Right ventricle myocardium inferior (tissue), 1 donor: ENCODE results near the gene MRPS18A. TPM values are rescaled to one million over a fixed set of nuclear protein-coding genes. Genes with fewer than 3 reads are reported as not detected.
A peak's percentile ranks its signal among the peaks of the same experiment; 100 is the strongest.

Source experiments
- ATAC-seq: fragments of 200-7000 bp; cut with Tn5 transposase; one replicate; pipeline ENCODE4 v1.9.1; 2020; ENCODE audit warnings: mild to moderate bottlenecking, moderate library complexity
- DNase-seq: peaks from one replicate; pipeline ENCODE4 v3.0.0; 2021; ENCODE audit errors: missing footprints
- intact Hi-C: fragments of 100-400 bp; cut with DNase I; formaldehyde crosslinking; loops from one replicate; pipeline ENCODE4 v1.11.0; 2022
- long read RNA-seq: library from polyadenylated mRNA; unstranded; transcript quantifications from one replicate; pipeline ENCODE4 v2.0.0, GENCODE V29; 2021
- total RNA-seq: library from RNA; stranded (reverse); fragmentation: NEBNext Ultra II Directional; extraction: Animal tissue kit (Norgen Biotek cat#: 25700); gene quantifications from one replicate; pipeline ENCODE4 v1.2.1, GENCODE V29; 2021
- donor health status: DM: no; HTN: yes; CAD: no; lungs with severe emphysema.

MRPS18A gene
- 43.1 TPM for total RNA-seq
- long read RNA-seq, transcript MRPS18A-202 (6 exons, 1,062 nt): major isoform, 21 of 23 reads
- long read RNA-seq, partial matches to known transcripts: 1 of 23 reads
- long read RNA-seq, other reads (novel, unspliced or antisense): 1 of 23 reads

DNA sequence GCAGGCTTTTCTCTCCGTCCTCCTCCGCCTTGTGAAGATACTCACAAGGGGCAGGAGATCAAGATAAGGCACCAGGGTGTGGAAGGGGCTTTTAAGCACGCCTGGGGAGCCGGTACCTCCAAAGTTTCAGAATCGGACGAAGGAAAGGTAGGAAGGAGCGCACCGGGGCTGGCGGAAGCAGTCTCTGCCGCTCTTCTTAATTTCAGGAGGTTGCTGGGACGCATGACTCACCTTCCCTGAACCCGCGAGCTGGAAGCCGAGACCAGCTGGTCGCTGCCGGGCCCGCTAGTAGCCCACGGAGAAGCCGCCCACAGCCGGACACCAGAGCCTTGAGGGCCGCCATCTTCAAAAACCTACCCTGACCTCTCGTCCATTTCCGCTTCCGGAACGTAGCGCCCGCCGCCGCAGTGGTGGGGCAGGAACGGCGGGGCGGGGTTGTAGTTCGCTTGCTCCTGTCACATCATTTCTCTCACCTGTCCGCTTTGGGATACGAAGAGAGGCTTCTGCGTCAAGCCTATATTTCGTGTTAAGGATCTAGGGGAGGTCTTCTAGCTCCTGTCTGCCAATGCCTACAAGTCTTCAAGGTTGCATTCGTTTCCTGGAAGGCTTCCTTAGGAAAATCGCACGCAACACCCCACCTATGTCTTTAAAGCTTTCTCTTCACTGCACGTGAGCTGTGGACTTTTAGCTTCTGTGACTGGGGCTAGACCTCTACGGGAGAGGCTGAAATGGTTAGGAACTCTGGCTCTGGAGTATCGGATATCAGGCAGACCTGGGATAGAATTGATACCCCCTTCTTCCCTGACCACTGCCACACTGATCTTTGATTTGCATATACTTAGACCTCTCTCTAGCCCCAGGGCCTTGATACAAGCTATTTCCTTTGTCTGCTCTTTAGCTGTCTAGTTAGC, at the start of gene MRPS18A:
Gene MRPS18A (minus strand): TSS at position 355 of the 911 bp plus-strand sequence. CDS start 12 bp downstream, at position 343.
- DNase-seq (peak; percentile 94), ATAC-seq (peak; percentile 93)
- intact Hi-C loops: loop anchor here (2.0 kb wide), 1 partner anchor 31 kb away; no protein-coding TSS in a partner anchor

DNA sequence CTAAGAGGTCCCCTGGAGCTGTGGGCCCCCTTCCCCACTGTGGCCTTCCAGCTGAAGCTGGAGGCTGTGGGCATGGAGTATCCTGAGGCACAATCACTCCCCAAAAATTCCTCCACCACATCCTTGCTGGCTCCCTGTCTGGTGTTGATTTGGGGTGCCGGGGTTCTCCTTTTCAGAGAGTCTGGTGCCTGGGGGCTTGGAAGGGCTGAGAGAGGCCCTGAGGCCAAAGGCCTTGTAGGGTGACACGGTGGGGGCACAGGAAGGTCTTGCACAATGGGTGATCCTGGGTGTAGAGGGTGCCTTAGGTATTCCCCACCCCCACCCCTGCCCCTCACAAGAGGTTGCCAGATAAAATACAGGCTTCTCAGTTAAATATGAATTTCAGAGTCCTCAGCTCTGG, 49.3 kb upstream of the MRPS18A start:
- DNase-seq (no peak), ATAC-seq (no peak)
- intact Hi-C loops: no loop called here

DNA sequence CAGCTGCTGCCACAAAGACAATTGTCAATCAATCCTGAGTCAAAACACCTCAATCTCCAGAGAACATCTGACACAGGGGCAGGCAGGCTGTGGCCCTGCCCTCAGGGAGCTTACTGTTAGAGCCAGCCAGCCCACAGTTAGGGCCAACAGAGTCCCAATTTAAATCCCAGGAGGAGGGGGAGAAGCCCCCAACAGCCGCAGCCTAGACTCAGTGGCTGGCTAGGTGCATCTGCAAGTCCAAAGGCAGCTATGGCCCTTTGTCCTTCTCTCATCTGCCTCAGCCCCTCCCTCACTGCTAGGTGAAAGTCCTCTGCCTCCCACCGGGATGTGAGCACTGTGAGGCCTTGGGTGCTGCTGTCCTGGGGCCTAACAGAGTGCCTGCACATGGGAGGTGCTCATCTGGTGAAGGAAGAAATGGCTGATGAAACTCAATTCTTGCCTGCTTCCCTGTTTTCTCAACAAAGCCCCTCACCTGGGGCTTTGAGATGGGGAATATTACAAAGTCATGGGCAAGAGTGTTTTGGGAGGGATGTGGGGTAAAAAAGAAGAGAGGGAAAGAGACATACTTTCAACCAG, 48.7 kb upstream of the MRPS18A start:
- intact Hi-C loops: no loop called here
- no peak for ATAC-seq
- no peak for DNase-seq

DNA sequence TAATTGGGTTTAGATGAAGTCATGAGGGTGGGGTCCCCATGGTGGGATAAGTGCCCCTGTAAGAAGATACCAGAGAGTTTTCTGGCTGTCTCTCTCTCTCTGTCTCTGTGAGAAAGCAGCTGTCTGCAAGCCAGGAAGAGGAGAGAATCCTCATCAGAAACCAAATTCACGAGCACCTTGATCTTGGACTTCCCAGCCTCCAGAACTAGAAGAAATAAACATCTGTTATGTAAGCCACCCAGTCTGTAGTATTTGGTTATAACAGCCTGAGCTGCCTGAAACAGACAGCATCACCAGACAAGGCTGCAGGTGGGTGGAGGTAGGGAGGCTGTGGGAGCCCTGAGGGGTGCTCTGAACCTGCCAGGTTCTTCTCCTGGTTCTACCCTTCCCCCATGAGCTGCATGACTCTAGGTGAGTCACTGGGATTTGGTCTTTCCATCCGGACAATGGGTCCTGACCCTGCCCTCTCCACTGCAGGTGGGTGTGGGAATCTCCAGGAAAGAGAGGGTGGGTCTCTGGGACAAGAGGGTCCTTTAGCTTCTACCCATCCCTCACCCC, 48.1 kb upstream of the MRPS18A start:
- no peak for DNase-seq
- intact Hi-C loops: no loop called here
- ATAC-seq: no peak

DNA sequence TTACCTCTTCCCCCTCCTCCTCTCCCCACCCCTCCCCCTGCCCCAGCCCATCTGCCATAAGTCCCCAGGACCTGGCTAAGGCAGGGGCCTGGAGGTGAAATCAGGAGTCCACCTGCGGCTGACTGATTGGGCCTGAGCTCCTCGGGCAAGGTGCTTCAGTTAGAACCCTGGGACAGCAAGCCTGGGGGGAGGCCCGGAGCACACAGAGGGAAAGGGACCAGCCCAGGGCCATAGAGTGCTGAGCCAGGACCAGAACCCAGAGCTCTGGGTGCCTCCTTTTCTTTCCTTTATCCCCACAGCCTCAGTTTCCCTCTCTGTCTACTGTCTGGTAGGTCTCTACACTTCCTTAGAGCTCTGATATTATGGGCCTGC, 46.7 kb upstream of the MRPS18A start:
- intact Hi-C loops: no loop called here
- ATAC-seq (no peak), DNase-seq (no peak)

DNA sequence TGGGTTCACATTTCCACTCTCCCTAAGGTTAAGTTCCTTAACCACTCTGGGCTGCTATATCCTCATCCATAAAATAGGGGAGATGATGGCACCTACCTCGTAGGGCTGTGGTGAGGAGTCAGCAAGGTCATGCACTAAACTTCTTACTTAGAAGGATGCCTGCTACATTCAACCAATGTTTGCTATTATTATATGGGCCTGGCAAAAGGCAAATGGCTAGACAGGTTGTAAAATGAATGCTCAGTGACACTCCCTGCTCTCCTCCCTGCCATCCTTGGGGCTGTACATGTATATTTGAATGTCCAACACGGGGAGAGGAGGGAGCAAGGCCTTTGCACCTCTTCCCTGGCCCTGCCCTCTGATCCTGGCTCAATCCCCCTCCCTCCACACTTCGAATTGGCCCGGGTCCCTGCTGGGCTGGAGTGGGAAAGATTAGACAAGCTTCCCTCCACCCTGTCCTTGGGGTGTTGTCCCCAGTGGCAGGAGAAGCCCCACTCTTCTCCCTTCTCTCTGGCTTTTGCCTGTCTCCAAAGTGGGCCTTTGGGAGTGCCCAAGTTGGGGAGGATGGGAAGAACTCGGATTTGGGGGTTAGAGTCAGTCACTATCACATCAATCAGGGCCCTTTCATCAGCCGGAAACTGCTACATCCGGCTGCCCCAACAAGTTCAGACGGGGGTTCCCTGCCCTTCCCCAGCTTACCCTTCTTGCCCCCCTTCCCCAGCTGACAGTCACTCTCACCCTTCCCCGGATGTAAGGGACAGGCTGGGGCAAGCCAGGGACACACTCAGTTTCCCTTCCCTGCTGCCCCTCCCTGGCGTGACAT, 46.1 kb upstream of the MRPS18A start:
- intact Hi-C loops: no loop called here
- no peak for DNase-seq

DNA sequence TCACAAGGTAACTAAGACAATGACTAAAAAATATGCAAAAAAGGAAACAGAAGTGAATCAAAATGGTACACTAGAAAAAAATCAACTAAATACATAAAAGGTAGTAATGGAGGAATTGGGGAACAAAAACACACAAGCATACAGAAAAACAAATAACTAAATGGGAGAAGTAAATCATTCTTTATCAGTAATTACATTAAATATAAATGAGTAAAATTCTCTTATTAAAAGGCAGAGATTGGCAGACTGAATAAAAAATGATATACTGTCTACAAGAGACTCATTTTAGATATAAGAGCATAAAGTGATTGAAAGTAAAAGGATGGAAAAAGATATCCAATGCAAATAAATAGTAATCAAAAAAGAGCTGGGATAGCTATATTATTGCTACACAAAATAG, 43.0 kb upstream of the MRPS18A start:
- no peak for ATAC-seq
- intact Hi-C loops: no loop called here
- DNase-seq: no peak

More for the DNA sequence above, 46.1 kb upstream of the MRPS18A start:
- no peak for ATAC-seq

DNA sequence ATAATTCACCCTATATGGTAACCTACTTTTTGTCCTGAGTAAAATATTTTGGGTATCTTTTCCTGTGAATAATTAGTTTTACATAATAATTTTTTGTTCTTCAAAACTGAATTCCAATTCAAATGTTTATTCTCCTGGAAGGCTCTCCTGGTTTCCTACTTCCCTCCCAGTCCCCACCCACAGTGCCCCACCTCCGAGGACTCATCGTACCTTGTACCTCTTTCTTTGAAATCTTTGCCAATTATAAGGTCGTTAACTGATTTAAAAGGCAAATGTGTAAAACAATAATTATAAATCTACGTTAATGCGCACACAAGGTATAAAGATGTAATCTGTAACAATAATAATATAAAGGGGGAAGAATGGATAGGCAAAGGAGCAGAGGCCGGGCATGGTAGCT, 41.9 kb upstream of the MRPS18A start:
- DNase-seq (no peak), ATAC-seq (no peak)
- intact Hi-C loops: no loop called here

DNA sequence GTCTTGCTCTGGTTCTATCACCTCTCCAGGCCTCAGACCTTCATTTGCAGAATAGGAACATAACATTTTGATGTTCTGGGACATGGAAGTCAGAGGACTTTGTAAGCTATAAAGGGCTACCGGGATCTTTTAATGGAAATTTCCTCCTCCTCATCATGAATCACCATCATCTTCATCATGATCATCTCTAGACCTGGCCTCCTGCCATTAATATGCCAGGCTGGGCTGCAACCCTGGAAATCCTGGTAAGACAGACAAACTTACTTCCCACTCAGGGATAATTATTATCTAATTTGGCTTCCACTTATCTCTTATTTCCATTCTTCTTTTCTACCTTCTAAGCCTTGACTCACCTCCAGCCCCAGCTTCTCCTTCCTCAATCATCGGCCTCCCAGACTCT, 41.0 kb upstream of the MRPS18A start:
- DNase-seq (no peak), ATAC-seq (no peak)
- intact Hi-C loops: no loop called here

DNA sequence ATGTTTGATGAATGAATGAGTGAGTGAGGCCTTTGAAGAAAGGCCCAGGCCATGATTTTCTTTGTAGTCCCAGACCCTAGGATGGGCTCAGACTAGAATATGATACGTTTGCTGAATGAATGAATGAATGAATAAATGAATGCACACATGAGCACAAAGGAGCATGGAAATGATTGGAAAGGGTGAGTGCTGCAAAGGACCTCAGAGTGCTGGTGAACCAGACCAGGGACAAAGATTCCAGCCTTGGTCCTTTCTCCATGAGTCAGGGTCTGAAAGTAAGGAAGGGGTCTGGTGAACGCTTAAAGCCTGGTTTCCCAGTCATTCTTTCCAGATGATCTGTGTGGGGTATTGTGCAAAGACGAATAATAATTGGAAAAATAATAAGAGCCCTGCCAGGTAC, 40.0 kb upstream of the MRPS18A start:
- DNase-seq (no peak), ATAC-seq (no peak)
- intact Hi-C loops: no loop called here

DNA sequence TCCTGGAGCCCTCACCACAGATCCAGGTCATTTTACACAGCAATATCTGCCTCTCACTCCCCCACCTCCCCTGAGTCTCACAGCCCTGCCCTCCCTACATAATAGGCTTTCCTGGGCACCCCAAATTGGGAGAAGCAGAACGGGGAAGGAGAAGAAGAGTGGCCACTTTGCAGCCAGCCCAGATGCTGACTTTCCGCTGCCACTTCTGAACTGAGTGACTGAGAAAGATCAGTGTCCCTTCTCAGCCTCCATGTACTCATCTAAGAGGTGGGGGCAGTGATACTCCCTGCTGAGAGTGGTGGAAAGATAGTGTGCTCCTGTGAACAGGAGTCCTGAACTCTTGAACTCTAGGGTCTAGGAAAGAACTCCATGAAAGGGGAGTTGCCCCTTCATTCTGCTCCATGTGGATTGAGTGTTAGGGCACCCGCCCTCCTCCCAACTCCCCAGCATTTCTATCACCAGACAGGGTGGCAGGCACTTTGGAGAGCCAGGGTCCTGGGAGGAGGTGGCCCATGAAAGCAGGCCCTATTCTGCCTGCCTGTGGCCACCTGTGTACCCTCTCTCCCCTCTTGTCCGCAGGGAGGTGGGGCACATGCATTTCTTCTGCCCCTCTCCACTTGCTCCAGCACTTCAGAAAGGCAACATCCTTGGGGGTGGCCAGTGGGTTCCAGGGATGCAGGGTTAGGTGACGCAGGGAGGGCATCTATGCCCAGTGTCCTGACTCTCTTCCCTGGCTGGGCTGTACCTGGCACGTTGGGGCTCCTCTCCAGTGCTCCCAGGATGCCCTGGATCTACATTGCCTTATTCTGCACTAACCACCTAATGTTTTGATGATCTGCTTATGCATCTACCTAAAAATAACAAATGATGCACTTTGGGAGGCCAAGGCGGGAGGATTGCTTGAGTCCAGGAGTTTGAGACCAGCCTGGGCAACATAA, 38.3 kb upstream of the MRPS18A start:
- ATAC-seq (no peak), DNase-seq (no peak)
- intact Hi-C loops: loop anchor here (2.0 kb wide), 1 partner anchor 353 kb away; no protein-coding TSS in a partner anchor

DNA sequence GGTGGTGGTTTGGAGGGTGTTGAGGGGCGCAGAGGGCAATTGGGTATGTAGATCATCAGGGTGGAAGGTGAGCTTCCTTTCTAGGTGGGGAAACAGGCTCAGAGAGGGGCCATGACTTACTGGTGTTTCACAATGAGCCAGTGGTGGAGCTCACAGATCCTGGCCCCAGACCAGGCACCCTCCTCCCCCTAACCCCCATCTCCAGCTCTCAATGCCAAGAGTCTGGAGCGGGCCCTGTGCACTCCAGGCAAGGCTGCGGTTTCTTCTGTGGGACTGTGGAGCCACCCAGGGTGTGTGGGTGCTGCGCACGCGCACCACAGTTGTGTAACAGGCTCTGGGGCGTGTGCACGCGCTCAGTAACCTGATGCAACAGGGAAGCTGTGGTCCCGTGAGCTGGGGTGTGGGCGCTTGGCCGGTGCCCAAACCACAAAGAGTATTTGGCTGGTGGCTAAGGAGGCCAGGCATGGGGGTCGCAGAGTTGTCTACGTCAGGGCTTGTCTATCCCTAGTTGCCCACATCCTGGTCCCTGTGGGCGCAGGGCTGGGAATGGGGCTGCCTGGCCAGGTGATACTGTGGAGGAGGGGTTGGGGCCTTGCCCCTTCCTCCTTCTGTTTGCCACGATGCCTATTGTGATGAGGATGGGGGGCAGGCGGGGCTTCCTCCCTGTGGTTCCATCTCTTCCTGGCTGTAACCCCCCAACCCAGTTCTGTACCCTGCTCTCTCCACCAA, 37.5 kb upstream of the MRPS18A start:
- DNase-seq (peak; percentile 94), ATAC-seq (peak; percentile 88)
- intact Hi-C loops: loop anchor here (2.0 to 5.0 kb wide), 2 partner anchors 42 to 354 kb away; no protein-coding TSS in a partner anchor

DNA sequence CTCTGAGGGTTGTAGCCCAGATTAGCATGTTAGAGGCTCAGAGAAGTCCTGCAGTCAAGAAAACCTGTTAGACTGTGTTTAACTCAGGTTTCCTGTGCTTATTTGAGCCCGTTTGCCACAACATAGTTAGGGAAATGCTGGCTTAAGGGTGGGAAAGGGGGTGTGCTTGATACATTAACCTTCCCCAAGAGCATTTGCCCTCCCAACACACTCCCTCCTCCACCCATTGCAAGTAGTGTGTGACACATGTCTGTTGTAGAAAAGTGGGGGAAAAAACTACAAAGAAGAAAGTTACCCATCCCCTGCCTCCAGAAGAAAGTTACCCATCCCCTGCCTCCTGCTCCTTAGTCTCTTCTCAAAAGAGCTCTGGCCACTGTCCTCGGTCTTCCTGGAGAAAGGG, 36.8 kb upstream of the MRPS18A start:
- ATAC-seq (no peak), DNase-seq (no peak)
- intact Hi-C loops: loop anchor here (2.0 to 5.0 kb wide), 2 partner anchors 43 to 354 kb away; no protein-coding TSS in a partner anchor

DNA sequence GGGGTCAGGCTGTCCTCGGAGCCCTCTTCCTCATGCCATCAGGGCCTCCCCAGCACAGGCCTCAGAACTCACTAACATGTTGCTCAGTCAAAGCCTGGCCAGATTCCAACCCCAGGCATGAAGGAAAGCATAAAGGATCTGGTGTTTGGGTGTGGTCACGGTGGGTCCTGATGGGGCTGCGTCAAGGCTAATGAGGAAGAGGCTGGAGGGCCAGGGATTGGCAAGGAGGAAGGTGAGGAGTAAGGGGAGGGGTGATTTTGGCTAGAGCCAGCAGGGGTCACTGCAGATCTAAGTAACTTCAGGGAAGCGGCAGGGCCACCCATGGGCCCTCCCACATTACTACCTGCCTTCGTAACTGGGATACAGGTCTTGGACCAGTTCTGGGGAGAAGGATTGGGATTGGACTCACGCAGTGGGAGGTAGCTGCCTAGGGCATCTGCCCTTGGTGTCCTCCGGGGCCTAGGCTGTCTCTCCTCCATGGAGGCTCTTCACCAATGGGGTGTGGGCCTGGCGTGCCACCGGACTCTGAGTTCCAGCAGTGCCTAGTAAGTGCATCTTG, 36.2 kb upstream of the MRPS18A start:
- intact Hi-C loops: loop anchor here (2.0 to 5.0 kb wide), 2 partner anchors 43 to 355 kb away; no protein-coding TSS in a partner anchor

DNA sequence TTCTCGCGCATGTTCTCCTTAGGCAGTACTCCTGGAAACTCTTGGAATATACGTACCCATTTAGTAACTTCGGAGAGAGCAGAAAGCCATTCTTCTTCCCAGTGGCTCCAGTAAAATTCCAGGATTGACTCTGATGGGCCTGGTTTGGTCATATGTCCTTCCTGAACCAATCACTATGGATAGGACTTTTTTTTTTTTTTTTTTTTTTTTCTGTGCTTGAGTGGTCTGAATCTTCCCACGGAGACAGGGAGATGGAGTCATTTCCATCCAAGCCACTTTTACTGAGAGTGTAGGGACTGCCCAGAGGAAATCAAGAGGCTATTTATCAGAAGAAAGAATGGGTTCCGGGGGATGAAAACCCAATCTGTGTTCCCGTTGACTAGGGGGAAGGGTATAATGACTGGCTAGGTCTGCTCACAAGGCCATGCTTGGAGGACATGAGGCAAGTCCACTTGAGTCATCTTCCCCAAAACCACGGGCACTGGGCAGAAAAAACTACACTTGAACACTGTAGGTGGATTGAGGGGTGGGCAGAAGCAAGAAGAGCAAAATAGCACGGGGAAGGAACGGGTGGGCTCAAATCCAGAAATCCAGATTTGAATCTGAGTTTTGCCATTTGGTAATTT, 35.4 kb upstream of the MRPS18A start:
- DNase-seq: no peak
- ATAC-seq: no peak
- intact Hi-C loops: loop anchor here (5.0 kb wide), 1 partner anchor 44 kb away; no protein-coding TSS in a partner anchor

More for the DNA sequence above, 36.2 kb upstream of the MRPS18A start:
- peak; percentile 76 for DNase-seq
- peak; percentile 76 for ATAC-seq

DNA sequence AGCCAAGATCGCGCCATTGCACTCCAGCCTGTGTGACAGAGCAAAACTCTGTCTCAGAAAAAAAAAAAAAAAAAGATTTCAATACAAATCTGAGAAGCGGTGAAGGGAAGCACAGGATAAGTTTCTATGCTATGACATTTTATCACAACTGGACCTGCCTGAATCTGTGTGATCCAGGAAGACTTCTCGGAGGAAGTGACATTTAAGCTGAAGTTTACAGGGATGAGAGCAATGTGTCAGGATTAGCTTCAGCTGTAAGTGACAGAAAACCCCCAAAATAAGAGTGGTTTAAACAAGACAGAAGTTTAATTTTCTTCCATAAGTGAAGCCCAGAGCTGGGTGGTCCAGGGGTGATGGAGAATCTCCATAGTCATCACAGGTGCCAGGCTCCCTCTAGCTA, 33.4 kb upstream of the MRPS18A start:
- DNase-seq (no peak), ATAC-seq (no peak)
- intact Hi-C loops: loop anchor here (5.0 kb wide), 1 partner anchor 46 kb away; no protein-coding TSS in a partner anchor
